Hepatocyte (in vitro differentiated cells): Measurements from ENCODE around the gene TCL1A. TPM values are rescaled to one million over a fixed set of nuclear protein-coding genes. Genes with fewer than 3 reads are reported as not detected.

Experiments used
- DNase-seq: peaks from one replicate; pipeline ENCODE4 v3.0.0-alpha.2; 2016; ENCODE audit warnings: low spot score
- H2AFZ ChIP-seq: fragments of 200-600 bp; sonication (generic); 2 replicates; pipeline ENCODE4 v1.6.0; 2016; ENCODE audit warnings: antibody characterized with exemption, mild to moderate bottlenecking
- H3K27ac ChIP-seq: fragments of 200-600 bp; sonication (generic); 2 replicates; pipeline ENCODE4 v1.5.1; 2016; ENCODE audit warnings: mild to moderate bottlenecking
- H3K27me3 ChIP-seq: fragments of 200-600 bp; sonication (generic); 2 replicates; pipeline ENCODE4 v1.6.1; 2016
- H3K36me3 ChIP-seq: fragments of 200-600 bp; sonication (generic); replicated peaks from 2 replicates; pipeline ENCODE4 v1.5.1; 2016; ENCODE audit warnings: low read depth; ENCODE audit not compliant: insufficient read depth
- H3K4me1 ChIP-seq: fragments of 200-600 bp; sonication (generic); 2 replicates; pipeline ENCODE4 v1.5.1; 2016; ENCODE audit warnings: mild to moderate bottlenecking, moderate library complexity; ENCODE audit not compliant: insufficient read depth
- H3K4me2 ChIP-seq: fragments of 200-600 bp; sonication (generic); 2 replicates; pipeline ENCODE4 v1.6.0; 2016
- H3K4me3 ChIP-seq: fragments of 200-600 bp; sonication (generic); 2 replicates; pipeline ENCODE4 v1.5.1; 2016; ENCODE audit warnings: mild to moderate bottlenecking
- H3K79me2 ChIP-seq: fragments of 200-600 bp; sonication (generic); 2 replicates; pipeline ENCODE4 v1.6.0; 2017; ENCODE audit warnings: mild to moderate bottlenecking
- H3K9me2 ChIP-seq: fragments of 200-600 bp; sonication (generic); replicated peaks from 2 replicates; pipeline ENCODE4 v1.6.0; 2017; ENCODE audit warnings: mild to moderate bottlenecking; ENCODE audit not compliant: insufficient read depth
- H3K9me3 ChIP-seq: fragments of 200-600 bp; sonication (generic); 2 replicates; pipeline ENCODE4 v1.5.1; 2016; ENCODE audit warnings: low read depth, mild to moderate bottlenecking
- H4K20me1 ChIP-seq: fragments of 200-600 bp; sonication (generic); 2 replicates; pipeline ENCODE4 v1.6.0; 2016; ENCODE audit warnings: mild to moderate bottlenecking; ENCODE audit not compliant: insufficient read depth, poor library complexity, severe bottlenecking
- EZH2 ChIP-seq: fragments of 200-600 bp; sonication (generic); IDR thresholded peaks from 2 replicates; pipeline ENCODE4 v1.6.1; 2016; ENCODE audit warnings: antibody characterized with exemption, mild to moderate bottlenecking, borderline replicate concordance
- EZH2phosphoT487 ChIP-seq: fragments of 200-600 bp; sonication (generic); IDR thresholded peaks from one replicate; pipeline ENCODE4 v1.6.1; 2018; ENCODE audit warnings: antibody characterized with exemption, mild to moderate bottlenecking, low read depth, moderate library complexity; ENCODE audit not compliant: unreplicated experiment, severe bottlenecking
- WGBS: methylation state at CpG from one replicate; pipeline ENCODE4 v1.1.6; 2016; ENCODE audit warnings: low lambda C conversion rate; ENCODE audit errors: missing lambda C conversion rate; 5-methylcytosine and 5-hydroxymethylcytosine counted together
- polyA plus RNA-seq: library from polyadenylated mRNA; unstranded; fragments of >200 nt; fragmentation: Nextera tagmentation; extraction: Ambion mirVana; gene quantifications from 2 replicates; pipeline ENCODE4 v1.2.1, GENCODE V29; 2016
- total RNA-seq: library from RNA; depleted of rRNA; stranded (reverse); fragments of >200 nt; gene quantifications from 2 replicates; pipeline ENCODE4 v1.2.3, GENCODE V29; 2014
- TF ChIP-seq, protein P1 (sequence below): fragments of 200-600 bp; sonication (generic); IDR thresholded peaks from 2 replicates; pipeline ENCODE4 v1.5.1; 2016; ENCODE audit warnings: antibody characterized with exemption, mild to moderate bottlenecking; ENCODE audit not compliant: poor library complexity

TCL1A gene
- total and polyA plus RNA-seq, 2 experiments from 2014 or later, result not detected

DNA sequence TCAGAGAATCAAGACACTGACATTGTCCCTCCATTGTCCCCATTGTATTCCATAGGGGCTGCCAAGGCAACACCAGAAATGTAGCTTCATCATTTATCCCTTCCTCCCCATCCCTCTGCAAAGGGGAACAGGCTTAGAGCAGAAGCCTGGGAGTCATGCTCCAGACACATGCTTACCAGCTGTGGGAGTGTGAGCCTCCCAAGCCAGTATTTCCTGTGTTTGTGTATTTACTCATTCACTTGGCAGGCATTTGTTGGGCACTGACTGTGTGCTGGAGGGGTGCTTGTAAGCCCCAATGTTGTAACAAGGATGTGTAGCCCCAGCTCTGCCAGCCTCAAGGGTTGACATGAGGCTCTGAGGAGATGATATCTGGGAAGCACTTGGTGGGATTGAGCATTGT lies 46.0 kb upstream of the TCL1A start:
- TF ChIP-seq EZH2phosphoT487 (no peak), EZH2 (no peak)
- TF ChIP-seq, protein P1, sequence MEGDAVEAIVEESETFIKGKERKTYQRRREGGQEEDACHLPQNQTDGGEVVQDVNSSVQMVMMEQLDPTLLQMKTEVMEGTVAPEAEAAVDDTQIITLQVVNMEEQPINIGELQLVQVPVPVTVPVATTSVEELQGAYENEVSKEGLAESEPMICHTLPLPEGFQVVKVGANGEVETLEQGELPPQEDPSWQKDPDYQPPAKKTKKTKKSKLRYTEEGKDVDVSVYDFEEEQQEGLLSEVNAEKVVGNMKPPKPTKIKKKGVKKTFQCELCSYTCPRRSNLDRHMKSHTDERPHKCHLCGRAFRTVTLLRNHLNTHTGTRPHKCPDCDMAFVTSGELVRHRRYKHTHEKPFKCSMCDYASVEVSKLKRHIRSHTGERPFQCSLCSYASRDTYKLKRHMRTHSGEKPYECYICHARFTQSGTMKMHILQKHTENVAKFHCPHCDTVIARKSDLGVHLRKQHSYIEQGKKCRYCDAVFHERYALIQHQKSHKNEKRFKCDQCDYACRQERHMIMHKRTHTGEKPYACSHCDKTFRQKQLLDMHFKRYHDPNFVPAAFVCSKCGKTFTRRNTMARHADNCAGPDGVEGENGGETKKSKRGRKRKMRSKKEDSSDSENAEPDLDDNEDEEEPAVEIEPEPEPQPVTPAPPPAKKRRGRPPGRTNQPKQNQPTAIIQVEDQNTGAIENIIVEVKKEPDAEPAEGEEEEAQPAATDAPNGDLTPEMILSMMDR, result no peak
- H3K4me2 ChIP-seq, result no peak overlapping the region
- no peaks in the 10 kb centered on the region for H3K9me2 ChIP-seq
- H3K79me2 ChIP-seq, result no peaks in the 10 kb centered on the region
- DNase-seq, result no peak
- H4K20me1 ChIP-seq, result no peaks in the 10 kb centered on the region
- H3K9me3 ChIP-seq, result no peaks in the 10 kb centered on the region
- no peak overlapping the region for H3K4me3 ChIP-seq
- H3K4me1 ChIP-seq, result no peaks in the 10 kb centered on the region
- H3K36me3 ChIP-seq, result no peaks in the 10 kb centered on the region
- no peak overlapping the region for H2AFZ ChIP-seq
- H3K27me3 ChIP-seq, result peaks cover 10% of the 10 kb centered on the region
- H3K27ac ChIP-seq, result no peak overlapping the region

DNA sequence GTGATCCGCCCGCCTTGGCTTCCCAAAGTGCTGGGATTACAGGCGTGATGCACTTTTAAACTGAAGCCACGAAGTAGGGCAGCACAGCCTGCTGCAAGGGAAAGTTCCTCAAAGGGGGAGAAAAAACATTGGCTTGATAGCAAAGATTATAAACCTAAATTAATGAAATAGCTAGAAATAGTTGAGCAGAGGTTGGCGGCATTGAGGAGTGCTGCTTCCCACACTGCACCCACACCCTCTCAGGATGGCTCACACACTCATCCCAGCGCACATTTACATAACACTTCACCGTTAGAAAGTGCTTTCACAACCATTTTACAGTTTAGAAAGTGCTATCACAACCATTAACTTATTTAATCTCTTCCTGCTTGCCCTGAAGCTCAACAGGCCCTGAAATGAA lies 44.4 kb upstream of the TCL1A start:
- H3K27ac ChIP-seq, result no peak overlapping the region
- 79% methylated on average over 7 of the region's 7 CpGs for WGBS

DNA sequence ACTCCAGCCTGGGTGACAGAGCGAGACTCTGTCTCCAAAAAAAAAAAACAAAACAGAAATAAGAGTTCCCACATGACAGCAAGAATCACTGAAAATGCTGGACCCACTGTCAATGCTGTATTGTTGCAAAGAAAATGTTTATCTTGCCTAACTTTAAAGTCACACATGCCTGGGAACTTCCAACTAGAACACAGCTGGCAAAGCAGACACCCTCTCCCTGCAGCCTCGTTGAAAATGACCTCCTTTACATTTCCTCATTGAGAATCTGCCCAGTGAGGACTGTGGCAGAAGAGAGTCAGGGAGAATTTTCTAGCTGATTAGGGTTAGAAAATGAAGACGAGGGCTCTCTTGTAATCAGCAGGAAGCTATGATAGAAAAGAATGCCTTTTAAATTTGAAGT lies 42.8 kb upstream of the TCL1A start:
- no peak for DNase-seq
- Histone ChIP-seq H4K20me1 (no peaks in the 10 kb centered on the region), H3K4me3 (no peak overlapping the region), H3K9me3 (no peaks in the 10 kb centered on the region), H3K27ac (no peak overlapping the region), H3K4me1 (no peaks in the 10 kb centered on the region), H3K36me3 (no peaks in the 10 kb centered on the region), H2AFZ (no peak overlapping the region), H3K27me3 (peaks cover 10% of the 10 kb centered on the region), H3K9me2 (no peaks in the 10 kb centered on the region), H3K4me2 (no peak overlapping the region), H3K79me2 (no peaks in the 10 kb centered on the region)
- TF ChIP-seq EZH2phosphoT487 (no peak), EZH2 (no peak)
- TF ChIP-seq, protein P1, result no peak
- 69% methylated on average over 3 of the region's 3 CpGs for WGBS

More for the DNA sequence above, 44.4 kb upstream of the TCL1A start:
- Histone ChIP-seq H3K4me2 (no peak overlapping the region), H2AFZ (no peak overlapping the region), H3K4me1 (no peaks in the 10 kb centered on the region), H3K9me2 (no peaks in the 10 kb centered on the region), H3K36me3 (no peaks in the 10 kb centered on the region), H3K27me3 (peaks cover 10% of the 10 kb centered on the region), H3K4me3 (no peak overlapping the region), H3K9me3 (no peaks in the 10 kb centered on the region), H4K20me1 (no peaks in the 10 kb centered on the region), H3K79me2 (no peaks in the 10 kb centered on the region)
- TF ChIP-seq, protein P1, result no peak
- TF ChIP-seq EZH2phosphoT487, result no peak
- TF ChIP-seq EZH2, result no peak
- DNase-seq, result no peak

DNA sequence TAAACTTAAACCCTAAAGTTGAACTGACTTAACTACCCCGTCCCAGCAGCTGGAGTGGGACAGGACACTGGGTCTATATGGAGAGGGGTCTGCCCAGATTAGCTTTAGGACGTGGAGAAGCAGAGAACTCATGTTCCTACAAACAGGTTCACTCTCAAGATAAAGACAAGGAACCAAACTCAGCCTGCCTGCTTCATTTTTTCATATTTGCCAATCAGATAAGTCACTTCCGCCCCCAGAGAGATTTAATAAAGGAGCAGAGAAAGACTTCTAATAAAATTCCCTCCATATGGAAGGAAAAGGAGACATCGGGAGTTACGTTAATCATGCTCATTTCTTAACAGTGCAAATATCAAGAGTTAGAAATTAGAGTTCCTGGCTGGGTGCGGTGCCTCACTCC lies 42.2 kb upstream of the TCL1A start:
- no peak for DNase-seq
- Histone ChIP-seq H3K79me2 (no peaks in the 10 kb centered on the region), H3K4me1 (no peaks in the 10 kb centered on the region), H3K9me2 (no peaks in the 10 kb centered on the region), H3K4me3 (no peak overlapping the region), H4K20me1 (no peaks in the 10 kb centered on the region), H3K27ac (no peak overlapping the region), H2AFZ (no peak overlapping the region), H3K27me3 (peaks cover 8% of the 10 kb centered on the region), H3K9me3 (no peaks in the 10 kb centered on the region), H3K36me3 (no peaks in the 10 kb centered on the region), H3K4me2 (no peak overlapping the region)
- 87% methylated on average over 6 of the region's 6 CpGs for WGBS
- TF ChIP-seq EZH2 (no peak), EZH2phosphoT487 (no peak)
- TF ChIP-seq, protein P1, result no peak
